Neural progenitor cell (in vitro differentiated cells): ENCODE measurements around the gene ATP1A1. TPM values are rescaled to one million over a fixed set of nuclear protein-coding genes. Genes with fewer than 3 reads are reported as not detected.

Source experiments
- DNase-seq: peaks from one replicate; pipeline ENCODE4 v3.0.0-alpha.2; 2016; ENCODE audit warnings: low spot score
- H2AFZ ChIP-seq: fragments of 200-600 bp; sonication (generic); replicated peaks from 2 replicates; pipeline ENCODE4 v1.6.1; 2016; ENCODE audit warnings: antibody characterized with exemption
- H3F3A ChIP-seq: fragments of 200-600 bp; sonication (generic); 2 replicates; pipeline ENCODE4 v1.6.1; 2016; ENCODE audit warnings: antibody characterized with exemption, low read depth
- H3K27ac ChIP-seq: fragments of 200-600 bp; sonication (generic); 2 replicates; pipeline ENCODE4 v1.5.1; 2016; ENCODE audit warnings: mild to moderate bottlenecking
- H3K27me3 ChIP-seq: fragments of 200-600 bp; sonication (generic); 2 replicates; pipeline ENCODE4 v1.6.1; 2016; ENCODE audit warnings: mild to moderate bottlenecking, moderate library complexity
- H3K36me3 ChIP-seq: fragments of 200-600 bp; sonication (generic); 2 replicates; pipeline ENCODE4 v1.5.1; 2016
- H3K4me1 ChIP-seq: fragments of 200-600 bp; sonication (generic); 2 replicates; pipeline ENCODE4 v1.6.1; 2016; ENCODE audit warnings: mixed run types
- H3K4me2 ChIP-seq: fragments of 200-600 bp; sonication (generic); 2 replicates; pipeline ENCODE4 v1.6.1; 2016
- H3K4me3 ChIP-seq: fragments of 200-600 bp; sonication (generic); 2 replicates; pipeline ENCODE4 v1.5.1; 2016
- H3K79me2 ChIP-seq: fragments of 200-600 bp; sonication (generic); 2 replicates; pipeline ENCODE4 v1.6.1; 2016; ENCODE audit warnings: low read depth
- H3K9ac ChIP-seq: fragments of 200-600 bp; sonication (generic); 2 replicates; pipeline ENCODE4 v1.6.1; 2016
- H3K9me3 ChIP-seq: fragments of 200-600 bp; sonication (generic); 2 replicates; pipeline ENCODE4 v1.5.1; 2016; ENCODE audit warnings: low read depth
- H4K20me1 ChIP-seq: fragments of 200-600 bp; sonication (generic); 2 replicates; pipeline ENCODE4 v1.6.1; 2016; ENCODE audit warnings: low read depth
- H3K27ac Mint-ChIP-seq: 3 replicates; pipeline ENCODE4 v1.8.0; 2021; ENCODE audit warnings: mixed read lengths
- H3K27me3 Mint-ChIP-seq: 2 replicates; pipeline ENCODE4 v1.8.0; 2022; ENCODE audit warnings: low read depth, mild to moderate bottlenecking, inconsistent platforms, moderate library complexity, mixed read lengths; ENCODE audit not compliant: insufficient read depth
- H3K36me3 Mint-ChIP-seq: 3 replicates; pipeline ENCODE4 v1.8.0; 2021; ENCODE audit warnings: mixed read lengths
- H3K4me1 Mint-ChIP-seq: 3 replicates; pipeline ENCODE4 v1.8.0; 2021; ENCODE audit warnings: mixed read lengths
- H3K4me3 Mint-ChIP-seq: 3 replicates; pipeline ENCODE4 v1.8.0; 2021; ENCODE audit warnings: mild to moderate bottlenecking, moderate library complexity, mixed read lengths
- H3K9me3 Mint-ChIP-seq: 3 replicates; pipeline ENCODE4 v1.8.0; 2020; ENCODE audit warnings: mixed read lengths
- EZH2 ChIP-seq: fragments of 200-600 bp; sonication (generic); IDR thresholded peaks from 2 replicates; pipeline ENCODE4 v1.6.1; 2017; ENCODE audit warnings: antibody characterized with exemption, mild to moderate bottlenecking, moderate library complexity
- EZH2phosphoT487 ChIP-seq: fragments of 200-600 bp; sonication (generic); IDR thresholded peaks from 2 replicates; pipeline ENCODE4 v1.6.1; 2017; ENCODE audit warnings: antibody characterized with exemption
- total RNA-seq: library from RNA; depleted of rRNA; stranded (reverse); fragments of >200 nt; gene quantifications from 2 replicates; pipeline ENCODE4 v1.2.3, GENCODE V29; 2015; ENCODE audit warnings: low replicate concordance
- TF ChIP-seq, protein P1 (sequence below): fragments of 200-600 bp; sonication (generic); IDR thresholded peaks from 2 replicates; pipeline ENCODE4 v1.5.1; 2017; ENCODE audit warnings: antibody characterized with exemption, mild to moderate bottlenecking

Gene ATP1A1
- total RNA-seq, 1 donor from 2014 or later, result 61.5 TPM

GRCh38 chr1:116329524-116330341 is 43.3 kb upstream of the ATP1A1 start:
- H3K9ac ChIP-seq, result no peak overlapping the region
- H3K27ac ChIP-seq, result no peak overlapping the region
- Mint-ChIP-seq H3K27me3 (peaks cover 5% of the 10 kb centered on the region), H3K36me3 (no peaks in the 10 kb centered on the region), H3K4me3 (no peak overlapping the region), H3K9me3 (no peaks in the 10 kb centered on the region), H3K27ac (no peak overlapping the region), H3K4me1 (peaks cover 18% of the 10 kb centered on the region)
- H3K4me2 ChIP-seq, result no peak overlapping the region
- DNase-seq, result no peak
- no peaks in the 10 kb centered on the region for H4K20me1 ChIP-seq
- no peaks in the 10 kb centered on the region for H3K9me3 ChIP-seq
- no peaks in the 10 kb centered on the region for H3F3A ChIP-seq
- no peaks in the 10 kb centered on the region for H3K79me2 ChIP-seq
- no peaks in the 10 kb centered on the region for H3K36me3 ChIP-seq
- no peaks in the 10 kb centered on the region for H3K4me1 ChIP-seq
- TF ChIP-seq EZH2phosphoT487 (no peak), EZH2 (no peak)
- TF ChIP-seq, protein P1, sequence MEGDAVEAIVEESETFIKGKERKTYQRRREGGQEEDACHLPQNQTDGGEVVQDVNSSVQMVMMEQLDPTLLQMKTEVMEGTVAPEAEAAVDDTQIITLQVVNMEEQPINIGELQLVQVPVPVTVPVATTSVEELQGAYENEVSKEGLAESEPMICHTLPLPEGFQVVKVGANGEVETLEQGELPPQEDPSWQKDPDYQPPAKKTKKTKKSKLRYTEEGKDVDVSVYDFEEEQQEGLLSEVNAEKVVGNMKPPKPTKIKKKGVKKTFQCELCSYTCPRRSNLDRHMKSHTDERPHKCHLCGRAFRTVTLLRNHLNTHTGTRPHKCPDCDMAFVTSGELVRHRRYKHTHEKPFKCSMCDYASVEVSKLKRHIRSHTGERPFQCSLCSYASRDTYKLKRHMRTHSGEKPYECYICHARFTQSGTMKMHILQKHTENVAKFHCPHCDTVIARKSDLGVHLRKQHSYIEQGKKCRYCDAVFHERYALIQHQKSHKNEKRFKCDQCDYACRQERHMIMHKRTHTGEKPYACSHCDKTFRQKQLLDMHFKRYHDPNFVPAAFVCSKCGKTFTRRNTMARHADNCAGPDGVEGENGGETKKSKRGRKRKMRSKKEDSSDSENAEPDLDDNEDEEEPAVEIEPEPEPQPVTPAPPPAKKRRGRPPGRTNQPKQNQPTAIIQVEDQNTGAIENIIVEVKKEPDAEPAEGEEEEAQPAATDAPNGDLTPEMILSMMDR, result no peak
- H2AFZ ChIP-seq, result no peak overlapping the region
- H3K27me3 ChIP-seq, result no peaks in the 10 kb centered on the region
- no peak overlapping the region for H3K4me3 ChIP-seq

DNA sequence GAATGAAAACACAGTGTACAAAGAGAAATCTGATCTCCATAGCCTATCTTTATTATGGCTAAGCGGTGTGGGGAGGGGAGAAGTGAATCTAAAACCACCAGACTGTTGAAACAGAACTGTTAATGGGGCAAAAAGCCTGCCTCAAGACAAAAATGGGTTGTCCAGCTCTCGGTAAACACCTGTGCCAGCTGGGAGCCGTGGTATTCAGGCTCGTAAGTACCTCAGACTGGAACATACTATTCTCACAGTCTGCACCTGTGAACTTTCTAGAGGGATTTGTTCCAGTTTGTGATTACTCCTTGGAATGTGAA is 42.7 kb upstream of the ATP1A1 start:
- no peaks in the 10 kb centered on the region for H3K4me1 ChIP-seq
- H3K27ac ChIP-seq, result no peak overlapping the region
- TF ChIP-seq EZH2 (no peak), EZH2phosphoT487 (no peak)
- TF ChIP-seq, protein P1, result no peak
- no peak overlapping the region for H3K4me2 ChIP-seq
- no peaks in the 10 kb centered on the region for H3K9me3 Mint-ChIP-seq
- H4K20me1 ChIP-seq, result no peaks in the 10 kb centered on the region
- no peaks in the 10 kb centered on the region for H3K36me3 ChIP-seq
- no peak overlapping the region for H3K4me3 ChIP-seq
- H2AFZ ChIP-seq, result no peak overlapping the region
- no peaks in the 10 kb centered on the region for H3K27me3 ChIP-seq
- H3K27ac Mint-ChIP-seq, result no peak overlapping the region
- no peak for DNase-seq
- peaks cover 22% of the 10 kb centered on the region for H3K4me1 Mint-ChIP-seq
- no peaks in the 10 kb centered on the region for H3K79me2 ChIP-seq
- H3K36me3 Mint-ChIP-seq, result no peaks in the 10 kb centered on the region
- no peak overlapping the region for H3K4me3 Mint-ChIP-seq
- no peaks in the 10 kb centered on the region for H3F3A ChIP-seq
- no peak overlapping the region for H3K9ac ChIP-seq
- H3K9me3 ChIP-seq, result no peaks in the 10 kb centered on the region
- H3K27me3 Mint-ChIP-seq, result peaks cover 5% of the 10 kb centered on the region

DNA sequence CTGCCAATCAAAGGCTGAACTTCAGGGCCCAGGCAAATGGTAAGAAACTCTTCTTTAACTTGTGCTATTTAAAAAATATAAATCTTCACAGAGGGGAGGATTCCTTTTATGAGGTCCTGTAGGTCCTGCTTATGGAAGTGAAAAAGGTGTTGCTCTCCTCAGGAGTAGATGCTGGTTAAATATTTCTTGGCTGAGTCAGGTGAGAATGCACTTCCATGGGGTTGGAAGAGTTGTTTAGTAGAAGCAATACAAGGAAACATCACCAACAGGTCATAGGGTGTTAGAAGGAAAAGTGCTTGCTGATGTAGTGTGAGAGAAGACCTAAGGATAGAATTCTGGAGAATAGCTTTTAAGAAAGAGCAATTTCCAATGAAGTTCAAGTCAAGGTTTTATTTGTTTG is 42.2 kb upstream of the ATP1A1 start:
- no peaks in the 10 kb centered on the region for H3K9me3 Mint-ChIP-seq
- no peaks in the 10 kb centered on the region for H3K36me3 Mint-ChIP-seq
- no peak overlapping the region for H3K9ac ChIP-seq
- H3K27ac ChIP-seq, result no peak overlapping the region
- no peaks in the 10 kb centered on the region for H3K4me1 ChIP-seq
- H3K4me3 Mint-ChIP-seq, result no peak overlapping the region
- H3K27me3 Mint-ChIP-seq, result peaks cover 5% of the 10 kb centered on the region
- no peaks in the 10 kb centered on the region for H3K79me2 ChIP-seq
- no peaks in the 10 kb centered on the region for H3K27me3 ChIP-seq
- no peak overlapping the region for H3K27ac Mint-ChIP-seq
- H3K4me2 ChIP-seq, result no peak overlapping the region
- no peaks in the 10 kb centered on the region for H3K36me3 ChIP-seq
- H3K4me3 ChIP-seq, result no peak overlapping the region
- H4K20me1 ChIP-seq, result no peaks in the 10 kb centered on the region
- no peaks in the 10 kb centered on the region for H3K9me3 ChIP-seq
- peaks cover 22% of the 10 kb centered on the region for H3K4me1 Mint-ChIP-seq
- H3F3A ChIP-seq, result no peaks in the 10 kb centered on the region
- H2AFZ ChIP-seq, result no peak overlapping the region
- TF ChIP-seq, protein P1, result no peak
- TF ChIP-seq EZH2phosphoT487 (no peak), EZH2 (no peak)
- DNase-seq, result no peak
